Renal pelvis (tissue), 4 donors: ENCODE results near the gene ADARB2. TPM values are rescaled to one million over a fixed set of nuclear protein-coding genes. Genes with fewer than 3 reads are reported as not detected.

ENCODE experiments used
- DNase-seq: peaks from one replicate; pipeline ENCODE4 v3.0.0-alpha.2; 2013
- polyA plus RNA-seq, 3 donors: library from polyadenylated mRNA; unstranded; fragments of 120-200 nt; gene quantifications; one replicate each; pipeline ENCODE4 v1.2.1, GENCODE V29; 2013; ENCODE audit not compliant: insufficient read length in 3 of 3

Gene ADARB2
- polyA plus RNA-seq, 3 donors: 0.62 to 3.0 (median 1.1) TPM

GRCh38 chr10:1374511-1375345 lies 362.6 kb downstream of the ADARB2 start:
- no peak for DNase-seq

- no peak for DNase-seq
These were observed 364.0 kb downstream of the ADARB2 start for GRCh38 chr10:1373287-1373686.

GRCh38 chr10:1372212-1372611 lies 365.1 kb downstream of the ADARB2 start:
- DNase-seq: no peak

GRCh38 chr10:1370298-1370697 lies 367.0 kb downstream of the ADARB2 start:
- no peak for DNase-seq

GRCh38 chr10:1369665-1370064 lies 367.7 kb downstream of the ADARB2 start:
- no peak for DNase-seq

- no peak for DNase-seq
These were observed 368.1 kb downstream of the ADARB2 start for GRCh38 chr10:1369197-1369596.

GRCh38 chr10:1368842-1369171 lies 368.5 kb downstream of the ADARB2 start:
- peak; percentile 47 for DNase-seq

GRCh38 chr10:1367938-1368841 lies 369.1 kb downstream of the ADARB2 start:
- no peak for DNase-seq

- DNase-seq: no peak
These were observed 370.4 kb downstream of the ADARB2 start for GRCh38 chr10:1366811-1367425.

- no peak for DNase-seq
These were observed 371.0 kb downstream of the ADARB2 start for GRCh38 chr10:1366322-1366691.

- no peak for DNase-seq
These were observed 371.6 kb downstream of the ADARB2 start for GRCh38 chr10:1365540-1366321.

GRCh38 chr10:1364151-1364910 lies 373.0 kb downstream of the ADARB2 start:
- DNase-seq: no peak

- no peak for DNase-seq
These were observed 373.7 kb downstream of the ADARB2 start for GRCh38 chr10:1363446-1364121.

GRCh38 chr10:1362589-1363445 lies 374.5 kb downstream of the ADARB2 start:
- no peak for DNase-seq

GRCh38 chr10:1361411-1362105 lies 375.8 kb downstream of the ADARB2 start:
- DNase-seq: no peak

GRCh38 chr10:1360558-1361164 lies 376.7 kb downstream of the ADARB2 start:
- peak; percentile 42 for DNase-seq

GRCh38 chr10:1360011-1360557 lies 377.2 kb downstream of the ADARB2 start:
- DNase-seq: no peak

- no peak for DNase-seq
These were observed 377.7 kb downstream of the ADARB2 start for GRCh38 chr10:1359626-1359955.
